Measurements from ENCODE around the gene AASDH.

DNA sequence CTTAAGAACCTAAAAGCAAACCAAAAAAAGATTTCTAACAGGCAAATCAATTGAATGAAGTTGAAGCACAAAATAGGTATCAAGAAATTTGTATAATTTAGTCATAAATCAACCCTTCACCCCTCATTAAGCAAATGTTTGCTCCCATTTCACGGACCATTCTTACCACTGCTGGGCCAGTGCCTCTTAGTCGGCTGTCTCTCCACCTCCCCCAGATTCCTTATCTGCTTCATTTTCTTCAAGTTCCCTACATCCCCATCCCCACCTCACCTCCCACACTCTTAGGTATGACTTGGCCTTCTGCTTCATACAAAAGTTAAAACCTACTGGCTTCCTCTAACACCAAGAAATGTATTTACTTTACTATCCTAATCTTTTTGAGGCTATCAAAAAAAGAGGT is 11.8 kb downstream of the AASDH start:
- TF ChIP-seq, protein P1, sequence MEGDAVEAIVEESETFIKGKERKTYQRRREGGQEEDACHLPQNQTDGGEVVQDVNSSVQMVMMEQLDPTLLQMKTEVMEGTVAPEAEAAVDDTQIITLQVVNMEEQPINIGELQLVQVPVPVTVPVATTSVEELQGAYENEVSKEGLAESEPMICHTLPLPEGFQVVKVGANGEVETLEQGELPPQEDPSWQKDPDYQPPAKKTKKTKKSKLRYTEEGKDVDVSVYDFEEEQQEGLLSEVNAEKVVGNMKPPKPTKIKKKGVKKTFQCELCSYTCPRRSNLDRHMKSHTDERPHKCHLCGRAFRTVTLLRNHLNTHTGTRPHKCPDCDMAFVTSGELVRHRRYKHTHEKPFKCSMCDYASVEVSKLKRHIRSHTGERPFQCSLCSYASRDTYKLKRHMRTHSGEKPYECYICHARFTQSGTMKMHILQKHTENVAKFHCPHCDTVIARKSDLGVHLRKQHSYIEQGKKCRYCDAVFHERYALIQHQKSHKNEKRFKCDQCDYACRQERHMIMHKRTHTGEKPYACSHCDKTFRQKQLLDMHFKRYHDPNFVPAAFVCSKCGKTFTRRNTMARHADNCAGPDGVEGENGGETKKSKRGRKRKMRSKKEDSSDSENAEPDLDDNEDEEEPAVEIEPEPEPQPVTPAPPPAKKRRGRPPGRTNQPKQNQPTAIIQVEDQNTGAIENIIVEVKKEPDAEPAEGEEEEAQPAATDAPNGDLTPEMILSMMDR (IDR thresholded peaks at IDR 0.05): no peak
- no peak for TF ChIP-seq POLR2AphosphoS5 (IDR thresholded peaks at IDR 0.05; ENCODE audit: low read depth, low read length)
- TF ChIP-seq, protein P2, sequence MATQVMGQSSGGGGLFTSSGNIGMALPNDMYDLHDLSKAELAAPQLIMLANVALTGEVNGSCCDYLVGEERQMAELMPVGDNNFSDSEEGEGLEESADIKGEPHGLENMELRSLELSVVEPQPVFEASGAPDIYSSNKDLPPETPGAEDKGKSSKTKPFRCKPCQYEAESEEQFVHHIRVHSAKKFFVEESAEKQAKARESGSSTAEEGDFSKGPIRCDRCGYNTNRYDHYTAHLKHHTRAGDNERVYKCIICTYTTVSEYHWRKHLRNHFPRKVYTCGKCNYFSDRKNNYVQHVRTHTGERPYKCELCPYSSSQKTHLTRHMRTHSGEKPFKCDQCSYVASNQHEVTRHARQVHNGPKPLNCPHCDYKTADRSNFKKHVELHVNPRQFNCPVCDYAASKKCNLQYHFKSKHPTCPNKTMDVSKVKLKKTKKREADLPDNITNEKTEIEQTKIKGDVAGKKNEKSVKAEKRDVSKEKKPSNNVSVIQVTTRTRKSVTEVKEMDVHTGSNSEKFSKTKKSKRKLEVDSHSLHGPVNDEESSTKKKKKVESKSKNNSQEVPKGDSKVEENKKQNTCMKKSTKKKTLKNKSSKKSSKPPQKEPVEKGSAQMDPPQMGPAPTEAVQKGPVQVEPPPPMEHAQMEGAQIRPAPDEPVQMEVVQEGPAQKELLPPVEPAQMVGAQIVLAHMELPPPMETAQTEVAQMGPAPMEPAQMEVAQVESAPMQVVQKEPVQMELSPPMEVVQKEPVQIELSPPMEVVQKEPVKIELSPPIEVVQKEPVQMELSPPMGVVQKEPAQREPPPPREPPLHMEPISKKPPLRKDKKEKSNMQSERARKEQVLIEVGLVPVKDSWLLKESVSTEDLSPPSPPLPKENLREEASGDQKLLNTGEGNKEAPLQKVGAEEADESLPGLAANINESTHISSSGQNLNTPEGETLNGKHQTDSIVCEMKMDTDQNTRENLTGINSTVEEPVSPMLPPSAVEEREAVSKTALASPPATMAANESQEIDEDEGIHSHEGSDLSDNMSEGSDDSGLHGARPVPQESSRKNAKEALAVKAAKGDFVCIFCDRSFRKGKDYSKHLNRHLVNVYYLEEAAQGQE (IDR thresholded peaks at IDR 0.05; ENCODE audit: insufficient read depth in 1 of 2, low read depth in 2 of 2, low read length in 1 of 2): no peak
- TF ChIP-seq TCF7L2 (IDR thresholded peaks at IDR 0.05; ENCODE audit: low read depth, low read length): no peak

All from Panc1 (cell line).